Mononuclear cell (primary cell): Measurements from ENCODE around the gene SFRP4. TPM values are rescaled to one million over a fixed set of nuclear protein-coding genes. Genes with fewer than 3 reads are reported as not detected.

Source experiments
- H3K27me3 ChIP-seq: 2 replicates; pipeline ENCODE4 v1.6.0; 2011; ENCODE audit warnings: low read length, control low read depth; ENCODE audit not compliant: insufficient read depth
- H3K4me1 ChIP-seq: 2 replicates; pipeline ENCODE4 v1.5.1; 2011; ENCODE audit warnings: mild to moderate bottlenecking, low read length, control low read depth; ENCODE audit not compliant: insufficient read depth
- H3K4me3 ChIP-seq: 2 replicates; pipeline ENCODE4 v1.5.1; 2011; ENCODE audit warnings: mild to moderate bottlenecking, low read length, moderate library complexity
- H3K9me3 ChIP-seq: 2 replicates; pipeline ENCODE4 v1.5.1; 2011; ENCODE audit warnings: low read depth, mild to moderate bottlenecking, control low read depth, low read length
- total RNA-seq: library from RNA; depleted of rRNA; stranded (reverse); fragments of >200 nt; gene quantifications from one replicate; pipeline ENCODE4 v1.2.3, GENCODE V29; 2012

SFRP4 gene
- total RNA-seq, 1 donor, result not detected

DNA sequence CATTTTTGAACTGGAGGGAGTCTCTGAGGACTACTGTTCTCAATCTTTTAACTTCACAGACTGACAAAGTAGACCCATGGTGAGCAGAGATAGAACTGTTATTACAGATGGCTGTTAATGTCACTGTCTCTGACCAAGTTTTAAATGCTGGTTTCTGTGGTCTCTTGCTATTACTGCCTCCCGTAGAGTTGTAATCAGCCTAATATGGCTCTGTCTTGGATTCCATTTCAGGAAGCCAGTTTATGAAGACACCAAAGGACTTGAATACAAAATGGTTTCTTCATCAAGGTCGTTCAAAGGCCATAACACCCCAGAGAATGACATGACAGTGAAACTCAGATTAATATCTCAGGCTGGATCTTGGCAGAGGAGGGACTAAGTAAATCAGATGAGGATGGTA is 3.9 kb downstream of the SFRP4 start:
- Histone ChIP-seq H3K9me3 (no peaks in the 10 kb centered on the region), H3K4me3 (no peak overlapping the region), H3K4me1 (peaks cover 24% of the 10 kb centered on the region), H3K27me3 (peaks cover 38% of the 10 kb centered on the region)

DNA sequence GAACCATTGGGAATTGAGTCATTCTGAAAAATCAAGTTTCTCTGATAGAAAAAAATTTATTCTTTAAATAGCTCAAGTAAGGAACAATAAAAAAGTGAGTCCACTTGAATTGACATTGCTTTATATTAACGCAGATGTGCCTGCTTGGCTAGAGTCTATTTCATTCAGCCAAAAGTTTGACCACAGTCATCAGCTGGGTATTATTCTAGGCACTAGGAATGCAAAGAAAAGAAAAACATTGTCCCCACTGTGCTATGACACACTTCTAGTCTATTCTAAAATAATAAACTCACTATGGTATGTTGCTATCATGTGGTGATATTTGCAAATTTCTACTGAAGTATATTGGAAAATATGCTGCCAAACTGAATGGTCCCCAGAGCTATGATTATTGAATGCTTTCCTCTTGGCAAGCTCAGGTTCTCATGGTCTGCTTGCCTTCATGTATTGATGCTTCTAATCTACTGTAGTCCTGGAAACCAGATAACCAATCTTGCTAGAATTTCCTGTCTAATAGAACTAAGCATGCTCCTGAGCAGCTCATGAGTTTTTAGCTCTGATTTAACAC is 8.3 kb downstream of the SFRP4 start:
- no peaks in the 10 kb centered on the region for H3K9me3 ChIP-seq
- H3K4me1 ChIP-seq, result no peaks in the 10 kb centered on the region
- peaks cover 7% of the 10 kb centered on the region for H3K27me3 ChIP-seq
- no peak overlapping the region for H3K4me3 ChIP-seq

- H3K4me1 ChIP-seq, result no peaks in the 10 kb centered on the region
- no peaks in the 10 kb centered on the region for H3K9me3 ChIP-seq
- H3K4me3 ChIP-seq, result no peak overlapping the region
- no peaks in the 10 kb centered on the region for H3K27me3 ChIP-seq
These were observed 14.6 kb downstream of the SFRP4 start for GRCh38 chr7:37901890-37902524.

DNA sequence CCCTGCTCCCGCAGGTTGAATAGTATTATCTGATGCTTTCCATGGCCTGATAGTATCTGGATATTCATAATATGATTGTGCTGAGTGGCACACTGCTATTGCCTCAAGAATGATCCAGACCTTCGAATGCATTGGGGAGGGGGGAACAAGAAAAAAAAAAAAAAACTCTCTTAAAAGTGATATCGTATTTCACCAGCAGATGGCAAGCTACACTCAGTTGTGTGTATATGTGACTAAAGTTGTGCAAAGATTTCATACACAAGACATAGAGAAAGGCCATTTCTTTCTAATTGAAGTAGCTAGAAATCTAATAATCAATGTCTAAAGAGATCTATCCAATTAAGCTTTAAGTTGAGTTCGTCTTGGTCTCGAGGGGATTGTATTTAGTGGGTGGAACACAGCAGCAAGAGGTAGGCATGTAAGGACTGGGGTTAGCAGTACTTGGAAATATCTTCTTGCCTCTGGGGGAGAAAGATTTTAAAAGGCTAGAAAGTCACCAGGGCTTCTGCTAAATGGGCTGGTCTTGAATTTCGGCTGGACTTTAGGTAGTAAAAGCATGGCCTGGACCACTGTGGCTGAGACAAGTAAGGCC is 15.3 kb downstream of the SFRP4 start:
- no peaks in the 10 kb centered on the region for H3K4me1 ChIP-seq
- H3K9me3 ChIP-seq, result no peaks in the 10 kb centered on the region
- H3K4me3 ChIP-seq, result no peak overlapping the region
- H3K27me3 ChIP-seq, result no peaks in the 10 kb centered on the region

- Histone ChIP-seq H3K9me3 (no peaks in the 10 kb centered on the region), H3K4me3 (no peak overlapping the region), H3K4me1 (no peaks in the 10 kb centered on the region), H3K27me3 (no peaks in the 10 kb centered on the region)
These were observed 16.8 kb downstream of the SFRP4 start for GRCh38 chr7:37899712-37900247.

DNA sequence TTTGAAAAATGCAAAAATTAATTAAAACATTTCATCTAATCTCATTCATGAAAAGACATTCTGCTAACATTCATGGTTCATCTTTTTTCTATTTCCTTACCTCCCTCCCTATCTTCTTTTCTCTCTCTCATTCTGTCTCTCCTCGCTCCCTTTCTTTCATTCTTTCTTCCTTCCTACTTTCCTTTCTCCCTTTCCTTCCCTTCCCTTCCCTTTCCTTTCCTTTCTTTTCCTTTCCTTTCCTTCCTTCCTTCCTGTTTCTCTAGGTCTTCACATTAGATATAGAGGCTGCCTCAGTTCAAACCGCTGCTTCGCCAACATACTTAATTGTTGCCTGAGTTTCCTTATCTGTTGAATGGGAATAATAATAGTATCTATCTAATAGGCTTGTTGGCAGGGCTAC is 21.9 kb downstream of the SFRP4 start:
- H3K4me1 ChIP-seq, result no peaks in the 10 kb centered on the region
- H3K9me3 ChIP-seq, result no peaks in the 10 kb centered on the region
- no peak overlapping the region for H3K4me3 ChIP-seq
- H3K27me3 ChIP-seq, result no peaks in the 10 kb centered on the region

DNA sequence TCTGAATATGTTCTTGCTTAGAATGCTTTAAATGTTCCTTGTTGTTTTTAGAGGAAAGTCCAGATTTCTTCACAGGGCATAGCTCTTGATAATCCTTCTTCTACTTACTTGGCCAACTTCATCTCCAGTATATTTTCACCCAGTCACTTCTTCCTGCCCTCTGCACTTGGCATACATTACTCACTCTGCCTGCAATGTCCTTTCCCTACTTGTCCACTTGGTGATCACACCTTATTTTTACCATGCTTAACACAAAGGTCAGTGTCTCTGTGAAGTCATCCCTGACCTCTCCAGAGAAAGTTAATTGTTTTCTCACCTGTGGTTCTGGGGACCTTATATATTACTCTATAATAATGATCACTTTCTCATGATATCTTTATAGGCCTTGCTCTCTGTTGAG is 23.3 kb downstream of the SFRP4 start:
- H3K4me3 ChIP-seq, result no peak overlapping the region
- no peaks in the 10 kb centered on the region for H3K4me1 ChIP-seq
- H3K9me3 ChIP-seq, result no peaks in the 10 kb centered on the region
- H3K27me3 ChIP-seq, result no peaks in the 10 kb centered on the region

DNA sequence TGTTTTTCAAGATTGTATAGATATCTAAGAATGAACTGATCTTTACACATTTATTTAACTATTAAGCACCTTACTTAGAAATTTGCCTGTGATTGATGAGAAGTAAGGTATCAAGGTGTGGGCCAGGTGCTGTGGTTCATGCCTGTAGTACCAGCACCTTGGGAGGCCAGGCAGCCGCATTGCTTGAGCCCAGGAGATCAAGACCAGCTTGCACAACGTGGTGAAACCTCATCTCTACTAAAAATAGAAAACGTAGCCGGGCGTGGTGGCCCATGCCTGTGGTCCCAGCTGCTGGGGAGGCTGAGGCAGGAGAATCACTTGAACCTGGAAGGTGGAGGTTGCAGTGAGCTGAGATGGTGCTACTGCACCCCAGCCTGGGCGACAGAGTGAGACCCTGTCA is 34.5 kb downstream of the SFRP4 start:
- H3K9me3 ChIP-seq, result peaks cover 15% of the 10 kb centered on the region
- peaks cover 3% of the 10 kb centered on the region for H3K27me3 ChIP-seq
- H3K4me3 ChIP-seq, result no peak overlapping the region
- H3K4me1 ChIP-seq, result no peaks in the 10 kb centered on the region

Other genes starting within 250 kb of the SFRP4 start
- gene GPR141, start 233.1 kb downstream of the SFRP4 start, total RNA-seq, result 3.8 TPM
- 1.7 TPM for gene NME8, start 68.2 kb downstream of the SFRP4 start, total RNA-seq
- 0.42 TPM for gene EPDR1, start 3.8 kb upstream of the SFRP4 start, total RNA-seq